ENCODE measurements around the gene GSG1L2.

GRCh38 chr17:9817086-9817485 is 4.8 kb downstream of the GSG1L2 start:
- TF ChIP-seq CTCF (IDR thresholded peaks at IDR 0.05) (no peak), POLR2A (IDR thresholded peaks at IDR 0.05) (no peak), POLR2AphosphoS5 (IDR thresholded peaks at IDR 0.05) (no peak)

Data from sigmoid colon (tissue), 4 donors.